HG02973 (cell line): ENCODE results near the gene NCOA7.
"Not testable (repeated sequence)": the region's sequence is repeated elsewhere in the genome, so short reads cannot be mapped to it uniquely, and the experiment has no call there.

Experiments used
- ATAC-seq: cut with Tn5 transposase; IDR thresholded peaks from one replicate; pipeline ENCODE4 v1.9.1; 2021; ENCODE audit warnings: moderate library complexity; ENCODE audit not compliant: unreplicated experiment

The NCOA7 gene

DNA sequence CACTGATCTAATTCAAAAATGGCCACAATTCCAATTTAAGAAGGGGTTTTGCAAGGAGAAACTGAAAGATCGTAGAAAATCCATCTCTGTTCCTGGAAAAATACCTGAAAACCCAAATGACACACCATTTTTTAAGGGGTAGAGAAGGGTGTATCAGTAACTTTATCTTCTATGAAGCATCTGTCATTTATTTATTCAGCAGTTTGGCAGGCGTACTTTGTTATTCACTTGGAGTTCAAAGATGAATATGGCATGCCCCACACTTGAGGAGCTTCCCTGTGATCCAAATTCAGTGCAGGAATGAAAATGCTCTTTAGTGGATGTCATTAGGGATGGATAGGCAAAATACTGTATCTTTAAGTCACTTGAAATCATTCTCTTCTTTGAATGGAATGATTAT, 173.1 kb downstream of the NCOA7 start:
- no peak for ATAC-seq

- no peak for ATAC-seq
Observed at GRCh38 chr6:125966569-125966968, 175.8 kb downstream of the NCOA7 start.

DNA sequence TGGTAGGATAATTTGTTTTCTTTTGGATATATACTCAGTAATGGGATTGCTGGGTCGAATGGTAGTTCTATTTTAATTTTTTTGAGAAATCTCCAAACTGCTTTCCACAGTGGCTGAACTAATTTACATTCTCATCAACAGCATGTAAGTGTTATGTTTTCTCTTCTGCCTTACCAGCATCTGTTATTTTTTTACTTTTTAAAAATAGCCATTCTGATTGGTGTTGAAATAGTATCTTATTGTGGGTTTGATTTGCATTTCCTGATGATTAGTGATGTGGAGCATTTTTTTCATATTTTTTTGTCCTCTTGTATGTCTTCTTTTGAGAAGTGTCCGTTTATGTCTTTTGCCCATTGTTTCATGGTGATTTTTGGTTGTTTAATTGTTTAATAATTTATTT, 177.7 kb downstream of the NCOA7 start:
- no peak for ATAC-seq

- no peak for ATAC-seq
Observed at GRCh38 chr6:125970760-125971159, 180.0 kb downstream of the NCOA7 start.

- not testable (repeated sequence) for ATAC-seq
Observed at GRCh38 chr6:125972478-125972877, 181.7 kb downstream of the NCOA7 start.

- peak; percentile 85 for ATAC-seq
Observed at GRCh38 chr6:125974214-125974866, 183.6 kb downstream of the NCOA7 start.

GRCh38 chr6:125979101-125979500, 188.3 kb downstream of the NCOA7 start:
- ATAC-seq: no peak
